HG03103 (cell line): ENCODE measurements around the gene PALD1.
"Not testable (repeated sequence)": the region's sequence is repeated elsewhere in the genome, so short reads cannot be mapped to it uniquely, and the experiment has no call there.

ENCODE experiments used
- ATAC-seq: cut with Tn5 transposase; IDR thresholded peaks from one replicate; pipeline ENCODE4 v1.9.1; 2021; ENCODE audit warnings: low read depth; ENCODE audit not compliant: unreplicated experiment

PALD1 gene

DNA sequence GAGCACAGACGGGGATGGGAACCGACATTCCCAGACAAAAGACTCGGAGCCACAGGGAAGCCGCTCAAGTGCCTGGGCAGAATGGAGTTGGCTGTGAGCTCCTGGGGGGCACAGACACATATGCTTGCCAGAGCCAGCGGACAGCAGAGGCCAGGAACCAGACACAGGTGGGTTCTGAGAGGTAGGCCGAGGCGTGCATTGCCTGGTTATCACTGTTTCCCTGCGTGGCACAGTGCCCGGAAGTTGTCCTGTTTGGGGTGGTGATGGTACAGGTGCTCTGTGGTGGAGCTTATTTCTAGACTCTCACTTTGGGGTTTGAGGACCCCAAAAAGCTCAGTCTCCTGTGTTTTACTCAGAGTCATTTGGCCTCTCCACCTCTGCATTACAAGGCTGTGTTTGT lies 2.5 kb downstream of the PALD1 start:
- ATAC-seq = no peak

DNA sequence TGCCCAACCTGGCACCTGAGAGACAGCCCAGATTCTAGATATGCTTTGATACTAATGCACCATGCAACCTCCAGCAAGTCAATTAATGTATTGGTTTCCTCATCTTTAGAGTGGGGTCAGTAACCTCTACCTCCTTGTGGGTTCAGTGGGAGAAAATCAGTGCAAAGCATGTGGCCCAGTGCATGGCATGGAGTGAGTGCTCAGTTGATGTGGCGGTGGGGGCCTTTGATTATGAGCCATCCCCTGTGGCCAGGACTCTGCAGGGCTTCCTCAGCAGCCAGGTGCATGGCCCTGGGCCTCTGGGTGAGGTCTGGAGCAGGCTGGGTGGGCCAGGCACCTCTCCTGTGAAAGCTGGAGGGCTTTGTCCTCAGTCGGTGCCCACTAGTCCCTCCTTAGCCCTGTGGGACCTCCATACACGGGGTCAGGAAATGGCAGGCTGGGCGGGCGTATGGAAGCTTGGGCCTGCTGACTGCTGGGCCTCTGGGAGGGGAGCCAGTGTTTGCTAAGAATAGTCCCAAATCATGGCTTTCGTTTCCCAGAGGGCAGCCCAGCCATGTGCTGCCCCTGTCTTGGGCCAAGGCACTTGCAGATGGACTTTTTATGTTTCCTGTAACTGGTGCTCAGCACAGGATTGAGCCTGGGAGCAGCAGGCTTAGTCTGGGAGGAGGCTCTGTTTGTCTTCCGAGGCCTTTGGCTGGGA lies 3.4 kb downstream of the PALD1 start:
- no peak for ATAC-seq

DNA sequence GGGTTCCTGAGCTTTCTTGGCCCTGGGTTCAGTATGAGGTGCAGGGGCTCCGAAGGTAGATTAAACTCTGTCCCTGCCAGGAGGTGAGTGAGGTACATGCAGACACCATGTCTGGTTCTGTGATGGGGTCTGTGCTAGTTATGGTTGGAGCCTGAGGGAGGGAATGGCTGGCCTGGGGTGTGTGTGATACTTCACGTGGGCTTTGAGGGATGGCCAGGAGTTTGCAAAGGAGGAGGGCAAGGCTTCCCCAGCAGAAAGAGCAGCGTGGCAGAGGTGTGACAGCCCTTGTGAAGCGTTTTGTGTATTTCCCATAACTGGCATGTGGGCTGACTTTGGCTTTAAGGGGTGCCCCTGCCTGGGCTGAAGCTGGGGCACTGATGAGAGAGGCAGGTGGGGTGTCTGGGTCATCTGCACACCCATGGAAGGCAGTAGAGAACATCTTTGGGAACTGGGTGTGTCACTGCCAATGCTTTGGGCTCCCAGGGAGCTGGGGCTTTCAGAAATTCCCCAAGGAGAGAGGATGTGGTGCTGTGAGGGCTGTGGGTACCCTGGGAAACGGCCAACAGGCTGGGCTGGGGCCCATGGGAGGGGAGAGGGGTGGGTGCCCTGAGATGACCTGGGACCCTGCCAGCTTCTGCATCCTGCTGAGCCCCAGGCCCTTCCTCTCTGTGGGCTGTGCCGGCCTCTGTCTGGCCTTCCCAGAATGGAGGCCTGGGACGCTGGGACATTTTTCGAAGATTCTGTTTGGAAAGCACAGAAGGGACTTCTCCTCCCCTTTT lies 4.6 kb downstream of the PALD1 start:
- ATAC-seq = no peak

- ATAC-seq = not testable (repeated sequence)
Measured at GRCh38 chr10:70483872-70484271, 5.3 kb downstream of the PALD1 start.

DNA sequence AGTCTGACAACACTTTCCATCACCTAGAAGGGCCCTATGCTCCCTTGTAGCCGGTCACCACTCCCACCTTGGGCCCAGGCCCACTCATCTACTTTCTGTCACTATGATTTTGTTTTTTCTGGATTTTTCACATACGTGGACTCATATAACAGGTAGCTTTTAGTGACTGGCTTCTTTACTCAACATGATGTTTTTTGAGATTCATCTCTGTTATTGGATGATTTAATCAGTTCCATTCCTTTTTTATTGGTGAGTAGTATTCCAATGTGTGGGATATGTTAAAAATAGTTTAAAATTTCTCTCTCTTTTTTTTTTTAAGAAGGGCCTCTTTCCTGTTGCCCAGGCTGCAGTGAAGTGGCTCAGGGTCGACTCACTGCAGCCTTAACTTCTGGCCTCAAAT lies 9.3 kb downstream of the PALD1 start:
- ATAC-seq = no peak

GRCh38 chr10:70490142-70490541 lies 11.6 kb downstream of the PALD1 start:
- ATAC-seq = no peak

DNA sequence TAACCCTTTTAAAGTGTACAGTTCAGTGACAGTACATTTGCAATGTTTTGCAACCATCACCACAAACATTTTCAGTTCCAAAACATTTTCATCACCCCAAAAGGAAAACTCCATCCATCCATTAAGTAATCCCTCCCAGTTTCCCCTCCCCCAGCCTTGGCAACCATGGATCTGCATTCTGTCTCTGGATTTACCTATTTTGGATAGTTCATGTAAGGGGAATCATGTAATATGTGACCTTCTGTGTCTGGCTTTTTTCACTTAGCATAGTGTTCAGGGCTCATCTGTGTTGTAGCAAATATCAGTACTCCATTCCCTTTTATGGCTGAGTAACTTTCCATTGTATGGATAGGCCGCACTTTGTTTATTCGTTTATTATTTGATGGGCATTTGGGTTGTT lies 13.0 kb downstream of the PALD1 start:
- no peak for ATAC-seq

- peak; percentile 29 for ATAC-seq
Measured at GRCh38 chr10:70492786-70493659, 14.5 kb downstream of the PALD1 start.

DNA sequence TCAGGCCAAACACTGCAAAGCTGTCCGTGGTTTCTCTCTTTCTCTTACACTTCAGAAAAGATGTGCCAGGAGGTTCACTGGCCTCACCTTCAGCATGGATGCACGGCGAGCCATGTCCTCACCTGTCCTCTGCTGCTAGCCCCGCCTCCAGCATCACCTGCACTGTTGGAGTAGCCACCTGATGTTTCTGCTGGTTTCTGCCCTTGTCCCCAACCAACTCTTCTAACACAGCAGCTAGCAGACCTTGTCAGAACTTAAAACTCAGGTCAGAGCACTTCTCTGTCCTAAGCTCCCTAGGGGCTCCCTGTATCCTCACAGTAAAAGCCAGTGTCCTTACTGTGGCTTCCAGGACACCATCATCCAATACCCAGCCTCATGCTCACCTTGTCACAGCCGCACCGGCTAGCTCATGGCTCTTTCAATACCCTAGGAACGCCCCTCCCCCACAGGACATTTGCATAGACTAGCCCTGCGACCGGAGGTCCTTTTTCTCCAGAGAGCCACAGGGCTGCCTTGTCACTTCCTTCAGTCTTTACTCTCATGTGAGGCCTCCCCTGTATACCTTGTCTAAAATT lies 15.2 kb downstream of the PALD1 start:
- ATAC-seq = peak; percentile 77

DNA sequence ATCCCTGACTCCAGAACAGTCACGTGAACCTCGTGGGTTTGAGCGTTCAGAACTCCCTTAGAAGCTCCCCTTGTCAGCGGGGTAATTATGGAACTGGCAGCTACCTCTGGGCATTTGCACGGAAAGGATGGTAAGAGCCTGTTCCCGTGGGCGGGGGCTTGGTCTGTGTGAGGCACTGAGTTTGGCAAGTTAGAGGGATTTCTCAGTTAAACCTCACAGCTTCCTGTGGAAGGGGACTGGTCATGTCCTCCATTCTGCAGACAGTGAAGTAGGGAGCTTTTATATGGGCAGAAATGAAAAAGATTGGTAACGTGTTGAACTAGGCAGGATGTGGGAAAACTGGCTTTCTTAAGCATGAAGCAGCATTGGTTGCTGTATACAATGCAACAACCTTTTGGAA lies 16.0 kb downstream of the PALD1 start:
- ATAC-seq = no peak

GRCh38 chr10:70494966-70495365 lies 16.4 kb downstream of the PALD1 start:
- ATAC-seq = no peak

GRCh38 chr10:70495691-70496261 lies 17.2 kb downstream of the PALD1 start:
- no peak for ATAC-seq

- no peak for ATAC-seq
Measured at GRCh38 chr10:70496341-70497119, 18.0 kb downstream of the PALD1 start.

GRCh38 chr10:70497120-70497545 lies 18.6 kb downstream of the PALD1 start:
- ATAC-seq = no peak

DNA sequence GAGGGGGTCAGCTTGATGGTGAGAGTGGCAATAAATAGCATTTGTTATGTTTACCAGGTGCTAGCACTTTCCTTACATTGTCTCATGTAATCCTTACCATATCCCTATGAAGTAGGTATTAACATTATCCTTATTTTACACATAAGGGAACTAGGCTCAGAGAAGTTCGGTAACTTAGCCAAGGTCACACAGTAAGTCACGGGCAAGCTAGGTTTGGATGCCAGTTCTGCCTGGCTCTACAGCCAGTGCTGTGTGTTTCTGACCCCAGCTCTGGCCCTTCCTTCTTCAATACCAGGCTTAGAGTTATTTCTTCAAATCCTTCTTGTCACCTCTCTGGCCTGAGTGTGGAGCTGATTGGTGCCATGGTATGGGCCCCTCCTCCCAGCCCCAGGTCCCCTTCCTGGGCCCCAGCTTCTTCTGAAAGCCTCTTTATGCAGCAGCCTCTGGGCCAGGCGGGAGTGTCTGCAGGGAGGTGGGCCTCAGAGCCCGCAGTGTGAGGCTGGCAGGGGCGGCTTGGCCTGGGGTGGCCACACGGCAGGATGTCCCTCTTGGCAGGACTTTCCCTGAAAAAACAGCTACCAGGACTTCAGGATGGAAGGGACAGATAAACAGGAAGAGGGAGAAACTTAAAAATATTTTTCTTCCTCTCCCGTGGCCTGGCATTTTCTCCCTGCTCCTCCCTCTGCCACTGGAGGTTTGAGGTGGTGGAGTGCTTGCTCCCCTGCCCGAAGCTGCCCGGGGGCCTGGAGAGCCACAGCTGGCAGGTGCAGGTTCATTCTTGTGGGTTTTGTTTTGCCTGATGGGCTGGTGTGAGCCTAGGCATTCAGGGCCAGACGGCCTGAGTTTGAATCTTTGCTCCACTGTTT lies 20.6 kb downstream of the PALD1 start:
- no peak for ATAC-seq

GRCh38 chr10:70499836-70500167 lies 21.2 kb downstream of the PALD1 start:
- no peak for ATAC-seq

- ATAC-seq = no peak
Measured at GRCh38 chr10:70500368-70500767, 21.8 kb downstream of the PALD1 start.

DNA sequence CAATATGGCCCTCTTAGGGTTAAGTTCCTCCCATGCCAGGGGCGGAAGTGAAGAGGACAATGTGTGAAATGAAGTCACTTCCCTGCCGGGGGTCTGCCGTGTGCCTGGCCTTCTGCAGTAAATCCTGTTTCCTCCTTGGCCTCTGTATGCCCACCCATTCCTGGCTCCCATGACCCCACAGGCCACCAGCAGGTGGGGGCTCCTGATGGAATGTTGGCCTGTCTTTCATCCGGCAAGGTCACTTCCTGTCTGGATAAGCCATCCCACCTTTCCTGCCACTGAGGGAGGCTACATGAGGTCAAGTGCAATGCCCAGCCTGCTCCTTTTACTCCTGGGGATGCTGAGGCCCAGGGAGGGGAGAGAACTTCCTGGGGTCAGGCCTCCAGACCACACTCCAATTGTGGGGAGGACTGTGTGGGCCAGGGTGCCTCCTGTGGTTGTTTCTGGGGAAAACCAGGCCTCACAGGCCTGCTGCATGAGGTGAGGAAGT lies 22.3 kb downstream of the PALD1 start:
- ATAC-seq = no peak

- no peak for ATAC-seq
Measured at GRCh38 chr10:70502406-70502805, 23.8 kb downstream of the PALD1 start.
